ENCODE results near the gene TMTC1. TPM values are rescaled to one million over a fixed set of nuclear protein-coding genes. Genes with fewer than 3 reads are reported as not detected.

TMTC1 gene
- total and polyA plus RNA-seq, 2 of the 8 experiments (the other 6 are each of a cell fraction or from before 2014, with no cell fraction given), result 15.4 to 20.8 TPM

- TF ChIP-seq RXRA (IDR thresholded peaks at IDR 0.05; ENCODE audit: insufficient read depth, low read depth, low read length) (no peak), POLR2A (IDR thresholded peaks at IDR 0.05; ENCODE audit: control extremely low read depth in 1 of 2, low read depth in 2 of 2, low read length in 2 of 2) (0 out of 3 replicates have a peak, but pooled peaks of 1 of the 2 experiments have one; percentile 24), RAD21 (IDR thresholded peaks at IDR 0.05 in 1 of 2, conservative IDR thresholded peaks at IDR 0.05 in 1 of 2; ENCODE audit: low read depth in 2 of 2, low read length in 2 of 2) (no peak), ZNF274 (IDR thresholded peaks at IDR 0.05; ENCODE audit: borderline replicate concordance, extremely low read depth, low read length) (no peak)
- TF ChIP-seq, protein P1, sequence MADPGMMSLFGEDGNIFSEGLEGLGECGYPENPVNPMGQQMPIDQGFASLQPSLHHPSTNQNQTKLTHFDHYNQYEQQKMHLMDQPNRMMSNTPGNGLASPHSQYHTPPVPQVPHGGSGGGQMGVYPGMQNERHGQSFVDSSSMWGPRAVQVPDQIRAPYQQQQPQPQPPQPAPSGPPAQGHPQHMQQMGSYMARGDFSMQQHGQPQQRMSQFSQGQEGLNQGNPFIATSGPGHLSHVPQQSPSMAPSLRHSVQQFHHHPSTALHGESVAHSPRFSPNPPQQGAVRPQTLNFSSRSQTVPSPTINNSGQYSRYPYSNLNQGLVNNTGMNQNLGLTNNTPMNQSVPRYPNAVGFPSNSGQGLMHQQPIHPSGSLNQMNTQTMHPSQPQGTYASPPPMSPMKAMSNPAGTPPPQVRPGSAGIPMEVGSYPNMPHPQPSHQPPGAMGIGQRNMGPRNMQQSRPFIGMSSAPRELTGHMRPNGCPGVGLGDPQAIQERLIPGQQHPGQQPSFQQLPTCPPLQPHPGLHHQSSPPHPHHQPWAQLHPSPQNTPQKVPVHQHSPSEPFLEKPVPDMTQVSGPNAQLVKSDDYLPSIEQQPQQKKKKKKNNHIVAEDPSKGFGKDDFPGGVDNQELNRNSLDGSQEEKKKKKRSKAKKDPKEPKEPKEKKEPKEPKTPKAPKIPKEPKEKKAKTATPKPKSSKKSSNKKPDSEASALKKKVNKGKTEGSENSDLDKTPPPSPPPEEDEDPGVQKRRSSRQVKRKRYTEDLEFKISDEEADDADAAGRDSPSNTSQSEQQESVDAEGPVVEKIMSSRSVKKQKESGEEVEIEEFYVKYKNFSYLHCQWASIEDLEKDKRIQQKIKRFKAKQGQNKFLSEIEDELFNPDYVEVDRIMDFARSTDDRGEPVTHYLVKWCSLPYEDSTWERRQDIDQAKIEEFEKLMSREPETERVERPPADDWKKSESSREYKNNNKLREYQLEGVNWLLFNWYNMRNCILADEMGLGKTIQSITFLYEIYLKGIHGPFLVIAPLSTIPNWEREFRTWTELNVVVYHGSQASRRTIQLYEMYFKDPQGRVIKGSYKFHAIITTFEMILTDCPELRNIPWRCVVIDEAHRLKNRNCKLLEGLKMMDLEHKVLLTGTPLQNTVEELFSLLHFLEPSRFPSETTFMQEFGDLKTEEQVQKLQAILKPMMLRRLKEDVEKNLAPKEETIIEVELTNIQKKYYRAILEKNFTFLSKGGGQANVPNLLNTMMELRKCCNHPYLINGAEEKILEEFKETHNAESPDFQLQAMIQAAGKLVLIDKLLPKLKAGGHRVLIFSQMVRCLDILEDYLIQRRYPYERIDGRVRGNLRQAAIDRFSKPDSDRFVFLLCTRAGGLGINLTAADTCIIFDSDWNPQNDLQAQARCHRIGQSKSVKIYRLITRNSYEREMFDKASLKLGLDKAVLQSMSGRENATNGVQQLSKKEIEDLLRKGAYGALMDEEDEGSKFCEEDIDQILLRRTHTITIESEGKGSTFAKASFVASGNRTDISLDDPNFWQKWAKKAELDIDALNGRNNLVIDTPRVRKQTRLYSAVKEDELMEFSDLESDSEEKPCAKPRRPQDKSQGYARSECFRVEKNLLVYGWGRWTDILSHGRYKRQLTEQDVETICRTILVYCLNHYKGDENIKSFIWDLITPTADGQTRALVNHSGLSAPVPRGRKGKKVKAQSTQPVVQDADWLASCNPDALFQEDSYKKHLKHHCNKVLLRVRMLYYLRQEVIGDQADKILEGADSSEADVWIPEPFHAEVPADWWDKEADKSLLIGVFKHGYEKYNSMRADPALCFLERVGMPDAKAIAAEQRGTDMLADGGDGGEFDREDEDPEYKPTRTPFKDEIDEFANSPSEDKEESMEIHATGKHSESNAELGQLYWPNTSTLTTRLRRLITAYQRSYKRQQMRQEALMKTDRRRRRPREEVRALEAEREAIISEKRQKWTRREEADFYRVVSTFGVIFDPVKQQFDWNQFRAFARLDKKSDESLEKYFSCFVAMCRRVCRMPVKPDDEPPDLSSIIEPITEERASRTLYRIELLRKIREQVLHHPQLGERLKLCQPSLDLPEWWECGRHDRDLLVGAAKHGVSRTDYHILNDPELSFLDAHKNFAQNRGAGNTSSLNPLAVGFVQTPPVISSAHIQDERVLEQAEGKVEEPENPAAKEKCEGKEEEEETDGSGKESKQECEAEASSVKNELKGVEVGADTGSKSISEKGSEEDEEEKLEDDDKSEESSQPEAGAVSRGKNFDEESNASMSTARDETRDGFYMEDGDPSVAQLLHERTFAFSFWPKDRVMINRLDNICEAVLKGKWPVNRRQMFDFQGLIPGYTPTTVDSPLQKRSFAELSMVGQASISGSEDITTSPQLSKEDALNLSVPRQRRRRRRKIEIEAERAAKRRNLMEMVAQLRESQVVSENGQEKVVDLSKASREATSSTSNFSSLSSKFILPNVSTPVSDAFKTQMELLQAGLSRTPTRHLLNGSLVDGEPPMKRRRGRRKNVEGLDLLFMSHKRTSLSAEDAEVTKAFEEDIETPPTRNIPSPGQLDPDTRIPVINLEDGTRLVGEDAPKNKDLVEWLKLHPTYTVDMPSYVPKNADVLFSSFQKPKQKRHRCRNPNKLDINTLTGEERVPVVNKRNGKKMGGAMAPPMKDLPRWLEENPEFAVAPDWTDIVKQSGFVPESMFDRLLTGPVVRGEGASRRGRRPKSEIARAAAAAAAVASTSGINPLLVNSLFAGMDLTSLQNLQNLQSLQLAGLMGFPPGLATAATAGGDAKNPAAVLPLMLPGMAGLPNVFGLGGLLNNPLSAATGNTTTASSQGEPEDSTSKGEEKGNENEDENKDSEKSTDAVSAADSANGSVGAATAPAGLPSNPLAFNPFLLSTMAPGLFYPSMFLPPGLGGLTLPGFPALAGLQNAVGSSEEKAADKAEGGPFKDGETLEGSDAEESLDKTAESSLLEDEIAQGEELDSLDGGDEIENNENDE (IDR thresholded peaks at IDR 0.05; ENCODE audit: insufficient replicate concordance, low read length), result no peak
- TF ChIP-seq, protein P2, sequence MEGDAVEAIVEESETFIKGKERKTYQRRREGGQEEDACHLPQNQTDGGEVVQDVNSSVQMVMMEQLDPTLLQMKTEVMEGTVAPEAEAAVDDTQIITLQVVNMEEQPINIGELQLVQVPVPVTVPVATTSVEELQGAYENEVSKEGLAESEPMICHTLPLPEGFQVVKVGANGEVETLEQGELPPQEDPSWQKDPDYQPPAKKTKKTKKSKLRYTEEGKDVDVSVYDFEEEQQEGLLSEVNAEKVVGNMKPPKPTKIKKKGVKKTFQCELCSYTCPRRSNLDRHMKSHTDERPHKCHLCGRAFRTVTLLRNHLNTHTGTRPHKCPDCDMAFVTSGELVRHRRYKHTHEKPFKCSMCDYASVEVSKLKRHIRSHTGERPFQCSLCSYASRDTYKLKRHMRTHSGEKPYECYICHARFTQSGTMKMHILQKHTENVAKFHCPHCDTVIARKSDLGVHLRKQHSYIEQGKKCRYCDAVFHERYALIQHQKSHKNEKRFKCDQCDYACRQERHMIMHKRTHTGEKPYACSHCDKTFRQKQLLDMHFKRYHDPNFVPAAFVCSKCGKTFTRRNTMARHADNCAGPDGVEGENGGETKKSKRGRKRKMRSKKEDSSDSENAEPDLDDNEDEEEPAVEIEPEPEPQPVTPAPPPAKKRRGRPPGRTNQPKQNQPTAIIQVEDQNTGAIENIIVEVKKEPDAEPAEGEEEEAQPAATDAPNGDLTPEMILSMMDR (IDR thresholded peaks at IDR 0.05; ENCODE audit: control extremely low read depth in 1 of 3, insufficient read depth in 1 of 3, low read depth in 1 of 3, low read length in 3 of 3), result no peak
These were observed 620 bp downstream of the TMTC1 start (continued) for GRCh38 chr12:29782871-29783772.
